D721Med (cell line): ENCODE measurements around the gene CDCA3.

Experiments used
- DNase-seq: peaks from one replicate; pipeline ENCODE4 v3.0.0; 2011; ENCODE audit warnings: low spot score; ENCODE audit not compliant: insufficient read length
- FAIRE-seq: peaks from 2 replicates; lab custom pipeline; 2011; peaks lifted over from hg19 to GRCh38; lab: Jason Lieb, UNC
- CTCF ChIP-seq: IDR thresholded peaks from 2 replicates; pipeline ENCODE4 v1.5.1; 2012; ENCODE audit warnings: mild to moderate bottlenecking, control low read depth; ENCODE audit not compliant: insufficient read depth; ENCODE audit errors: missing control alignments

CDCA3 gene

GRCh38 chr12:6840761-6841515 lies 10.1 kb downstream of the CDCA3 start, which contains the start of gene GNB3:
GNB3 (plus strand) TSS chr12:6840925; CDS start chr12:6841288, 363 bp downstream.
- TF ChIP-seq CTCF, result no peak
- FAIRE-seq (no peak), DNase-seq (no peak)

GRCh38 chr12:6840330-6840729 lies 10.8 kb downstream of the CDCA3 start:
- FAIRE-seq, result peak; percentile 83
- no peak for TF ChIP-seq CTCF
- DNase-seq, result no peak

- DNase-seq (no peak), FAIRE-seq (peak; percentile 21)
- TF ChIP-seq CTCF, result no peak
Measured at GRCh38 chr12:6839482-6840201, 11.4 kb downstream of the CDCA3 start.

- no peak for DNase-seq
- TF ChIP-seq CTCF, result no peak
- FAIRE-seq, result no peak
Measured at GRCh38 chr12:6838854-6839253, 12.2 kb downstream of the CDCA3 start.

- no peak for TF ChIP-seq CTCF
- FAIRE-seq (no peak), DNase-seq (no peak)
Measured at GRCh38 chr12:6837370-6838060, 13.6 kb downstream of the CDCA3 start.

GRCh38 chr12:6836851-6837250 lies 14.2 kb downstream of the CDCA3 start:
- TF ChIP-seq CTCF, result no peak
- no peak for DNase-seq
- no peak for FAIRE-seq
